NB4 (cell line): ENCODE data around the gene ZNF428.

Source experiments
- DNase-seq: peaks from one replicate; pipeline ENCODE4 v3.0.0; 2010; ENCODE audit warnings: low read depth
- H3K4me3 ChIP-seq: one replicate; pipeline ENCODE4 v1.5.1; 2011; ENCODE audit warnings: mild to moderate bottlenecking, low read depth, low read length, moderate library complexity
- CTCF ChIP-seq: IDR thresholded peaks from one replicate; pipeline ENCODE4 v1.5.1; 2012; ENCODE audit warnings: low read depth, low read length
- MAX ChIP-seq: IDR thresholded peaks from 2 replicates; pipeline ENCODE4 v1.6.1; 2011; ENCODE audit warnings: low read depth, low read length
- MYC ChIP-seq: IDR thresholded peaks from 2 replicates; pipeline ENCODE4 v1.6.1; 2011; ENCODE audit warnings: low read depth, low read length
- POLR2A ChIP-seq: IDR thresholded peaks from 2 replicates; pipeline ENCODE4 v1.6.1; 2011; ENCODE audit warnings: mild to moderate bottlenecking; ENCODE audit not compliant: insufficient read length; ENCODE audit errors: extremely low read depth

Gene ZNF428

DNA sequence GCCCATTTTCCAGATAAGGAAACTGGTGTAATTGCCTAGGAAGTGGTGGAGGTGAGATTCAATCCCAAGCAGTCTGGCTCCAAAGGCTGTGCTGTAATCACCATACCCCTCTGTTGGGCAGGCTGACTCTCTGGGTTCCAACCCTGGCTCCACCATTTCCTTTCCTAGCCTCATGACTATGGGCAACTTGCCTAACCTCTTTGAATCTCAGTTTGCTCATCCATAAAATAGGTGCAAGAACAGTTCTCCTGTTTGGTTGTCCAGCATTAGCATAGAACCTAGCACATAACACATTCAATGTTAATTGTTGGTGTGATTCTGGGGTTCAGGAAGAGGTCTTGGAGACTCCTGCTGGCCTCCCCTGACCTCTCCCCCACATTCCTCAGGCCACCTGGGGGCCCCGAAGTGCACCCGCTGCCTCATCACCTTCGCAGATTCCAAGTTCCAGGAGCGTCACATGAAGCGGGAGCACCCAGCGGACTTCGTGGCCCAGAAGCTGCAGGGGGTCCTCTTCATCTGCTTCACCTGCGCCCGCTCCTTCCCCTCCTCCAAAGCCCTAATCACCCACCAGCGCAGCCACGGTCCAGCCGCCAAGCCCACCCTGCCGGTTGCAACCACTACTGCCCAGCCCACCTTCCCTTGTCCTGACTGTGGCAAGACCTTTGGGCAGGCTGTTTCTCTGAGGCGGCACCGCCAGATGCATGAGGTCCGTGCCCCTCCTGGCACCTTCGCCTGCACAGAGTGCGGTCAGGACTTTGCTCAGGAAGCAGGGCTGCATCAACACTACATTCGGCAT, 20.8 kb downstream of the ZNF428 start:
- no peak for DNase-seq
- peak overlapping the region; percentile 97 for H3K4me3 ChIP-seq

GRCh38 chr19:43597876-43598275, 21.6 kb downstream of the ZNF428 start:
- TF ChIP-seq MYC, result no peak
- TF ChIP-seq CTCF, result no peak
- TF ChIP-seq POLR2A, result no peak
- TF ChIP-seq MAX, result no peak
- DNase-seq, result no peak
- peak overlapping the region; percentile 97 for H3K4me3 ChIP-seq

More for the DNA sequence above, 20.8 kb downstream of the ZNF428 start:
- TF ChIP-seq POLR2A (no peak), CTCF (no peak), MAX (no peak), MYC (no peak)

DNA sequence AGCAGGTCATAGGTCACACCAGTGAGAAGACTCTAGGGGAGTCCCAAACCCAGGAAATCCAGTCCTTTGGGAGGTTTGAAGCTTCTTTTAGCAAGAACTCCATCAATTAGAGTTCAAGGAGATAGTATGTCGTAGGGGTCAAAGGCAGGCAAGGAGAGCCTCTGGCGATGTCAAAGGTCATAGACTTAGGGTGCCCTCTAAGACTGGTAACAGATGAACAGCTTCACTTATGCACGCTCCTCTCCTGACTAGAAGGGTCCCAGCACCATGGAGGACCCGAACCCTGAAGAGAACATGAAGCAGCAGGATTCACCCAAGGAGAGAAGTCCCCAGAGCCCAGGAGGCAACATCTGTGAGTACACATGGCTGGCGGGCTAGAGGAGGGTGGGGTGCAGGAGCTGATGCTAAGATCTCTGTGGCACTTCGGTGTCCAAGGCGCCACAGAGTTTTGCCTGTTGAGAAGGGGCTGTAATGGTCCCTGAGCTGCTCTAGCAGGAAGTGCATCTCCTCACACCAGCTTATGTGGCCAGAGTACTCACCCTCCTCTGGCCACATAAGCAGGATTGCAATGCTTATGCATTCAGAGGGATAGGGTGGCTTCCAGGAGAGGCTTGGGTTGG, 22.5 kb downstream of the ZNF428 start:
- DNase-seq, result peak; percentile 11
- TF ChIP-seq CTCF (no peak), MAX (no peak), POLR2A (no peak), MYC (no peak; the same call in 1 of the 2 replicates)
- peak overlapping the region; percentile 97 for H3K4me3 ChIP-seq

DNA sequence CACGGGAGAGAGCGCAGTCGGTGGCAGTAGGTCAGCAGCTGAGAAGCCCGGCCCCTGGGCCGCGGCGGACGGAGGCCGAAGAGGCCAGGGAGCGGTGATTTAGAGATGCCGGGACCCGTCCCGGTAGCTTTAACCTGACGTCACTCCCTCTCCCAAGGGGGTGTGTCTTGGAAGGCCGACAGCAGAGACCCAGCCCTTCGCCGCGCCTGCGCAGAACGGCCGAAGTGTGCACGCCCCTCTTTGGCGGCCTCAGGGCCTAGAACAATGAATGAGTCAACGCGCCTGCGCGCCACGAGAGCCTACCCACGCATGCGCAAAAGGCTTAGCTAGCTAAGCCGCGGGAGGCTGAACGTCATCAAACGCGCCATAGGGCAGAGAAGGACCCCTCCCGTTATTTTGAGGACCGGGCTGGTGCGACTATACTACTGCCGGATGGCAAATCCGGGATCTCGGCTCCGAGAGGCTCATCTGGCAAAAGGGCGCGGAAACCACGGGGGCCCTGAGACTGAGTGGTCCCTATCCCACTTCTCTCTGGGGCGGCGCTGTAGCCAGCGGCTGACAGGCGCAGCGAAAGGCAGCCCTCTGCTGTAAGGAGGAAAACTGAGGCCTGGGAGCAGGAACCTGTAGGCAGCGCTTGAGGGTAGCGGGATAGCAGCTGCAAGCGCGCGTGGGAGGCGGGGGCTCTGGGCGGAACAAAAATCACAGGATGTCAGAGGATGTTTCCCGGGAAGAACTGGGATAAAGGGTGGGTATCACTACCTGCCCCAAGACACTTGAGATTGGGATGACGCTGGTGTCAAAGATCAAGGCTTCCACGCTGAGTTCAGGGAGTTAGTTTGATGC, 23.2 kb downstream of the ZNF428 start, which contains the start of the genes IRGQ and ZNF576:
TSS of gene IRGQ (minus strand) at position 136 of the 843 bp plus-strand sequence. CDS start 796 bp downstream, outside the sequence.
TSS of gene ZNF576 (plus strand) at position 597 of the 843 bp plus-strand sequence. CDS start 514 bp downstream, outside the sequence.
- TF ChIP-seq POLR2A (peak; percentile 34), MYC (peak; percentile 38; the same call in 1 of the 2 replicates), MAX (peak; percentile 2; the same call in 1 of the 2 replicates), CTCF (no peak)
- H3K4me3 ChIP-seq, result peak within 1 kb of the TSS; percentile 97
- peak; percentile 95 for DNase-seq

- TF ChIP-seq CTCF (no peak), MYC (no peak), MAX (no peak), POLR2A (no peak)
- no peak for DNase-seq
- H3K4me3 ChIP-seq, result peak overlapping the region; percentile 77
These were observed 23.8 kb downstream of the ZNF428 start for GRCh38 chr19:43595605-43595998.
